ENCODE data around the gene PPP1R14B.

PPP1R14B gene

DNA sequence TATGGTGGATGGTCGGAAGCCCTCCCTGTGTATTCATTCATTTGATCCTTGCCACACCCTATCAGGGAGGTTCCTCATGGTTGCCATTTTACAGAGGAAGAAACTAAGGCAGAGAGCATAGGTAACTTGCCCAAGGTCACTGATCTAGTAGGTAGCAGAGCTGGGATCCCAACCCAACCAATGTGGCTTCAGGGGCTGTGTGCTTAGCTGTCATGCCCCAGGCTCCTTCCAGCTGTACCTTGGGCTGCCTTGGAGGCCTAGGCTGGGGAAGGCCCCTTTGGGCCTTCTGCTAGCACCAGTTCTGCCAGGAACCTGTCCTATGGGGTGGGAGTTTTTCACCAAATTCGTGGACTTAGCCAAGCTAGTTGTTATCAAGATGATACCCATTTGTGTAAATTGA lies 29.1 kb upstream of the PPP1R14B start:
- Histone ChIP-seq H3K9me3 (ENCODE audit: control insufficient read depth, low read length) (no peaks in the 10 kb centered on the region), H3K36me3 (ENCODE audit: control insufficient read depth, insufficient read depth, low read length, severe bottlenecking) (peaks cover 18% of the 10 kb centered on the region), H3K9ac (ENCODE audit: low read length) (no peak overlapping the region), H3K4me1 (ENCODE audit: control insufficient read depth, insufficient read depth, low read length) (peaks cover 10% of the 10 kb centered on the region), H3K4me3 (ENCODE audit: low read length) (no peak overlapping the region), H3K27me3 (replicated peaks; ENCODE audit: control insufficient read depth, insufficient read depth, low read length) (no peaks in the 10 kb centered on the region)
- DNase-seq (ENCODE audit: low read depth) = no peak

DNA sequence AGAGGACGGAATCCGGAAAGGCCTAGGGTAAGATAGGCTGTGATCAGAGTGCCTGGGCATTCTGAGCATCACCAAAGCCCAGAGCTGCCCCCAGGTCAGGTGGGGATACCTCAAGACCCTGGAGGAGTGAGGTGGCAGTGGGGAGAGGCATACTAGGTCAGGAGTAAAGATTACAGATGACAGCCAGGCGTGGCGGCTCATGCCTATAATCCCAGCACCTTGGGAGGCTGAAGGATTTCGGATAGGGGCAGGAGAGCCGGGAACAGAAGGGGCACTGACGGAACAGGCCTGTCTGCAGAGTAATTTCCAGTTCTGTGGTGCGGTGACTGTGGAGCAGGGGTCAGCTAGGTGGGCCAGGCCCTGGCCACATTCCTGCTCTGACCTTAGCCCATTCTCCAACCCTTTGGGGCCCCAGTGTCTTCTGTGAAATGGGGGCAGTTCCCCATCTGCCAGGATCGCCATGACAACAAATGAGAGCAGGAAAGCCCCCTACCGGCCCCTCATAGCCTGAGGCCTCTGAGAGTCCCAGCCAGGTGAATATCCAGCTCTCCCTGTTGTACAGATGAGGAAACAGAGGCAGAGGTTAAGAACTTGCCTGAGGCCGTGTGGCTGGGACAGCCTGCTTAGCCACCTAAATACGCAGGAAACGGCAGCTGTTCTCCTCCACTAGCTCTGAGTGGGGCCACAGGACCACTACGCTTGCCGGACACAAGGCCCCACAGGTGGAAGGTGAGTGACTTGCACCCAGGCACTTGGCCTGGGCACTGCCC lies 28.5 kb upstream of the PPP1R14B start:
- peaks cover 18% of the 10 kb centered on the region for H3K36me3 ChIP-seq (ENCODE audit: control insufficient read depth, insufficient read depth, low read length, severe bottlenecking)
- DNase-seq (ENCODE audit: low read depth) = no peak

DNA sequence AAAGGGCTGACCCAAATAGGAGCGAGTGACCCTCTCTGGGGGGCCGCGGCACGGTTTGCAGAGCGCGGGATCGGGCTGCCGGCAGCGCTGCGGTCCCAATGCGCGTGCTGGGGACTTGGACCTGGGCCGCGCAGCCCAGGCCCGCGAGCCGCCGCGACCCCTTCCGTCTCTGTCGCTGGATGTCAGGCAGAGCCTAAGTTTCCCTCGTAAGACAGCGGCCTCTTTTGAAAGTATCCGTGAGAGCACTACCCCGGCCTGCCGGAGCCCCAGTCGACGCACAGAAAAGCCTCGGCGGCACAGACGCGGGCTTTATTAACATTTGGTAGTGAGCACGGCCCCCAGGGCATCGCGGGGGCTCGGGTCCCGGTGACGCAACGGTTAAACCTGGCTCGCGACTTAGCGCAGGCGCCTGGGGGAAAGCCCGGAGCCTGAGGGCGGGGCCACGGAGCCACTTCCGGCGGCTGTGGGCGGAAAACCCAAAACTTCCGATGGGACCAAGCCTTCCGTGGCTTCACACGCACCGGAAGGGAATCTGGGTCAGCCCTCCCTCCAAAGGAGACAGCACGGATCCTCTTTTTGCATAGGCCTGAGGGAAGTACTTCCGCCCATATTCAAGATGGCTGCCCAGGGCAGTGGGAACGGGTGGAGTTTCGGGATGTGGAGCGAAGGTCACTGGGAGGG lies 22.9 kb upstream of the PPP1R14B start:
- H3K9me3 ChIP-seq (ENCODE audit: control insufficient read depth, low read length) = no peaks in the 10 kb centered on the region
- H3K27me3 ChIP-seq (replicated peaks; ENCODE audit: control insufficient read depth, insufficient read depth, low read length) = no peaks in the 10 kb centered on the region
- peak overlapping the region; percentile 99 for H3K9ac ChIP-seq (ENCODE audit: low read length)
- peak overlapping the region; percentile 97 for H3K4me3 ChIP-seq (ENCODE audit: low read length)
- DNase-seq (ENCODE audit: low read depth) = peak; percentile 100
- H3K36me3 ChIP-seq (ENCODE audit: control insufficient read depth, insufficient read depth, low read length, severe bottlenecking) = peaks cover 15% of the 10 kb centered on the region
- peaks cover 31% of the 10 kb centered on the region for H3K4me1 ChIP-seq (ENCODE audit: control insufficient read depth, insufficient read depth, low read length)

More for the DNA sequence above, 28.5 kb upstream of the PPP1R14B start:
- peaks cover 10% of the 10 kb centered on the region for H3K4me1 ChIP-seq (ENCODE audit: control insufficient read depth, insufficient read depth, low read length)
- H3K9ac ChIP-seq (ENCODE audit: low read length) = no peak overlapping the region
- no peak overlapping the region for H3K4me3 ChIP-seq (ENCODE audit: low read length)
- H3K27me3 ChIP-seq (replicated peaks; ENCODE audit: control insufficient read depth, insufficient read depth, low read length) = no peaks in the 10 kb centered on the region
- H3K9me3 ChIP-seq (ENCODE audit: control insufficient read depth, low read length) = no peaks in the 10 kb centered on the region

DNA sequence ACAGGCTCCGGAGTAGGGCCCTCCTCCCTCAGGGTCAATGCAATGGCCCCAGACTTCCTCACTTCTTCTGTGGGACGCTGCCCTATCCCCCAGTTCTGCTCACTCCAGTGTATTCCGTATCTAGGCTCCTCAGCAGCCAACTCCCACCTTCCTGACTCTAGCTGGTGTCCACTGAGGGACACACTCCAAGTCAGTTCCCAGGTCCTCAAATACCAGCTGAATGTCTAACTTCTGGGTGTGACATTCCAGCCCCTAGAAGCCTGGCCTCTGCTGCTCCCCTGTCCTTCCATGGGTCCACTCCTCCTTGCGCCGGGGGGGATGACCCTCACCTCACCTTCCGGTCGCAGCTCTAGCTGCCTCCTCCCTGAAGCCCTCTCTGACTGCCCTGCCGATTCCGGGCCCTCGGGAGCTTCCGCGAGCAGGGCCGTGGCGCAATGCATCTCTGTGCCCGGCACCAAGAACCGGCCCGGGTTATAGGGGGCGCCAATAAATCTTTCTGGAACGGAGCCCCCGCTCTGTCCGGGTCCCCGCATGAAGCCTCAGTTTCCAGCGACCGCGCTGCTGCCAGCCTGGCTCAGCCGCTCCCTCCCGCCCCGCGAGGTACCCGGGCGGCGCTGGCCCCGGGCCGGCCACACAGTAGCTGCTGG lies 22.3 kb upstream of the PPP1R14B start:
- no peaks in the 10 kb centered on the region for H3K27me3 ChIP-seq (replicated peaks; ENCODE audit: control insufficient read depth, insufficient read depth, low read length)
- H3K36me3 ChIP-seq (ENCODE audit: control insufficient read depth, insufficient read depth, low read length, severe bottlenecking) = peaks cover 16% of the 10 kb centered on the region
- peak overlapping the region; percentile 99 for H3K9ac ChIP-seq (ENCODE audit: low read length)
- H3K4me3 ChIP-seq (ENCODE audit: low read length) = peak overlapping the region; percentile 89
- peak; percentile 73 for DNase-seq (ENCODE audit: low read depth)
- peaks cover 31% of the 10 kb centered on the region for H3K4me1 ChIP-seq (ENCODE audit: control insufficient read depth, insufficient read depth, low read length)
- no peaks in the 10 kb centered on the region for H3K9me3 ChIP-seq (ENCODE audit: control insufficient read depth, low read length)

- H3K27me3 ChIP-seq (replicated peaks; ENCODE audit: control insufficient read depth, insufficient read depth, low read length) = no peaks in the 10 kb centered on the region
- DNase-seq (ENCODE audit: low read depth) = peak; percentile 39
- H3K4me3 ChIP-seq (ENCODE audit: low read length) = peak overlapping the region; percentile 89
- no peaks in the 10 kb centered on the region for H3K9me3 ChIP-seq (ENCODE audit: control insufficient read depth, low read length)
- H3K4me1 ChIP-seq (ENCODE audit: control insufficient read depth, insufficient read depth, low read length) = peaks cover 31% of the 10 kb centered on the region
- H3K9ac ChIP-seq (ENCODE audit: low read length) = peak overlapping the region; percentile 99
- H3K36me3 ChIP-seq (ENCODE audit: control insufficient read depth, insufficient read depth, low read length, severe bottlenecking) = peaks cover 23% of the 10 kb centered on the region
Measured at GRCh38 chr11:64268025-64268892, 21.5 kb upstream of the PPP1R14B start.

- Histone ChIP-seq H3K36me3 (ENCODE audit: control insufficient read depth, insufficient read depth, low read length, severe bottlenecking) (peaks cover 32% of the 10 kb centered on the region), H3K9me3 (ENCODE audit: control insufficient read depth, low read length) (no peaks in the 10 kb centered on the region), H3K4me1 (ENCODE audit: control insufficient read depth, insufficient read depth, low read length) (peaks cover 29% of the 10 kb centered on the region), H3K27me3 (replicated peaks; ENCODE audit: control insufficient read depth, insufficient read depth, low read length) (no peaks in the 10 kb centered on the region), H3K4me3 (ENCODE audit: low read length) (no peak overlapping the region), H3K9ac (ENCODE audit: low read length) (peak overlapping the region; percentile 99)
- no peak for DNase-seq (ENCODE audit: low read depth)
Measured at GRCh38 chr11:64267207-64267945, 20.6 kb upstream of the PPP1R14B start.

DNA sequence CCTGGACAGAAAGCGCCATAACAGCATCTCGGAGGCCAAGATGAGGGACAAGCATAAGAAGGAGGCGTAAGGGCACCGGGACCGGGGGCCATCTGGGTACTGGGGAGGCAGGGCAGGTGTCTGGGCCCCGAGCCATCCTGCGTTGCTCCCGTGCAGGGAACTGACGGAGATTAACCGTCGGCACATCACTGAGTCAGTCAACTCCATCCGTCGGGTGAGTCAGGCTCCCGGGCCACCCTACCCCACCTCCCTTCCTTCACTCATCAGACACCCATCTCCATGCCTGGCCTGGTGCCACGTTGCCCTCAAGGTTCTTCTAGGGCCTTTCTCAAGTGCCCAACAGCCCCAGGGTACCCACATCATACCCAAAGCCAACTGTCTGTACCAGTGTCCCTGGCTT lies 19.6 kb upstream of the PPP1R14B start:
- Histone ChIP-seq H3K9ac (ENCODE audit: low read length) (no peak overlapping the region), H3K9me3 (ENCODE audit: control insufficient read depth, low read length) (no peaks in the 10 kb centered on the region), H3K36me3 (ENCODE audit: control insufficient read depth, insufficient read depth, low read length, severe bottlenecking) (peaks cover 42% of the 10 kb centered on the region), H3K27me3 (replicated peaks; ENCODE audit: control insufficient read depth, insufficient read depth, low read length) (no peaks in the 10 kb centered on the region), H3K4me1 (ENCODE audit: control insufficient read depth, insufficient read depth, low read length) (peaks cover 21% of the 10 kb centered on the region), H3K4me3 (ENCODE audit: low read length) (no peak overlapping the region)
- no peak for DNase-seq (ENCODE audit: low read depth)

GRCh38 chr11:64265176-64266160 lies 18.7 kb upstream of the PPP1R14B start:
- no peak for DNase-seq (ENCODE audit: low read depth)
- peaks cover 21% of the 10 kb centered on the region for H3K4me1 ChIP-seq (ENCODE audit: control insufficient read depth, insufficient read depth, low read length)
- H3K9ac ChIP-seq (ENCODE audit: low read length) = no peak overlapping the region
- H3K27me3 ChIP-seq (replicated peaks; ENCODE audit: control insufficient read depth, insufficient read depth, low read length) = no peaks in the 10 kb centered on the region
- H3K9me3 ChIP-seq (ENCODE audit: control insufficient read depth, low read length) = no peaks in the 10 kb centered on the region
- peaks cover 44% of the 10 kb centered on the region for H3K36me3 ChIP-seq (ENCODE audit: control insufficient read depth, insufficient read depth, low read length, severe bottlenecking)
- H3K4me3 ChIP-seq (ENCODE audit: low read length) = no peak overlapping the region

DNA sequence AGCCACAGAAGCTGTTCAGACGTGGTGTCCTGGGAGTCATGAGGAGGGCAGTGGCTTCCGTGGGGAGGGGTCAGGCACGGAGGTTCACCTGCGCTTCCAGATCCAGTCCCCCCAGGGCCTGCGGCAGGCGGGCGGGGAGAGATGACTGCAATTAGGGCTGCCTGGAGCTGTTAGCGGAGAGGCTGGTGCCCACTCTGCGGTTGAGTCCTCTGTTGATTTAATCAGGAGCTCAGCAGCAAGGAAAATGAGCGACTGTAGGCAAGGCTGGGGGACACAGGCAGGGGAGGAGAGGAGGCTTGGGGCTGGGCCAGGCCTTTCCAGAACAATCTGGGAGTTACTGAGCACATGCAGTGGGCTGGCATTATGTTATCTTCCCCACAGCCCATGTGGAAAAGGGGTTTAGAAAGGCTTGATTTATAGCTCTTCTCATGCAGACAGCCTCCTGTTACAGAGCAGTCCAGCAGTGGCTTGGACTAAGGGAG lies 17.7 kb upstream of the PPP1R14B start:
- no peak for DNase-seq (ENCODE audit: low read depth)
- Histone ChIP-seq H3K36me3 (ENCODE audit: control insufficient read depth, insufficient read depth, low read length, severe bottlenecking) (peaks cover 52% of the 10 kb centered on the region), H3K9me3 (ENCODE audit: control insufficient read depth, low read length) (no peaks in the 10 kb centered on the region), H3K27me3 (replicated peaks; ENCODE audit: control insufficient read depth, insufficient read depth, low read length) (no peaks in the 10 kb centered on the region), H3K9ac (ENCODE audit: low read length) (no peak overlapping the region), H3K4me3 (ENCODE audit: low read length) (no peak overlapping the region), H3K4me1 (ENCODE audit: control insufficient read depth, insufficient read depth, low read length) (peaks cover 21% of the 10 kb centered on the region)

Measured in adipocyte (in vitro differentiated cells).